CD14-positive monocyte (primary cell): ENCODE measurements around the gene GLI1. TPM values are rescaled to one million over a fixed set of nuclear protein-coding genes. Genes with fewer than 3 reads are reported as not detected.
"Not testable (repeated sequence)": the region's sequence is repeated elsewhere in the genome, so short reads cannot be mapped to it uniquely, and the experiment has no call there.

Source experiments
- DNase-seq, 3 donors: peaks; one replicate each; pipeline ENCODE4 v3.0.0-alpha.2; 2011 to 2022
- H2AFZ ChIP-seq: 2 replicates; pipeline ENCODE4 v1.6.0; 2012; ENCODE audit warnings: mild to moderate bottlenecking, low read depth, low read length, inconsistent platforms; ENCODE audit not compliant: insufficient read depth, poor library complexity, severe bottlenecking
- H3K27ac ChIP-seq, 2 donors: 1 replicate in 1 of 2; 2 replicates in 1 of 2; pipeline ENCODE4 v1.5.1; 2012 to 2013; ENCODE audit warnings: low read length in 2 of 2, control low read depth in 1 of 2, inconsistent platforms in 1 of 2, low read depth in 1 of 2, mild to moderate bottlenecking in 1 of 2
- H3K27me3 ChIP-seq, 2 donors: one replicate each; pipeline versions ENCODE4 v1.6.0 to v1.6.1; 2011 to 2013; ENCODE audit warnings: low read length in 2 of 2; ENCODE audit not compliant: control insufficient read depth in 2 of 2, insufficient read depth in 2 of 2
- H3K36me3 ChIP-seq, 2 donors: replicated peaks in 1 of 2; 1 replicate in 1 of 2; 2 replicates in 1 of 2; pipeline versions ENCODE4 v1.5.1 to v1.6.1; 2012 to 2013; ENCODE audit warnings: low read length in 2 of 2, control low read depth in 1 of 2, inconsistent platforms in 1 of 2, mild to moderate bottlenecking in 1 of 2; ENCODE audit not compliant: insufficient read depth in 2 of 2, control insufficient read depth in 1 of 2
- H3K4me1 ChIP-seq, 2 donors: 1 replicate in 1 of 2; 2 replicates in 1 of 2; pipeline versions ENCODE4 v1.5.1 to v1.6.1; 2012 to 2013; ENCODE audit warnings: low read length in 2 of 2, control low read depth in 1 of 2, inconsistent platforms in 1 of 2, mild to moderate bottlenecking in 1 of 2, moderate library complexity in 1 of 2; ENCODE audit not compliant: insufficient read depth in 2 of 2, control insufficient read depth in 1 of 2
- H3K4me2 ChIP-seq: replicated peaks from 2 replicates; pipeline ENCODE3; 2012; ENCODE audit warnings: low read length, moderate library complexity, mild to moderate bottlenecking; ENCODE audit not compliant: poor library complexity, severe bottlenecking; ENCODE audit errors: extremely low read depth
- H3K4me3 ChIP-seq, 3 experiments: fragments of 200-600 bp in 1 of 3; sonication (generic) in 1 of 3; replicated peaks in 1 of 3; 1 replicate in 2 of 3; 2 replicates in 1 of 3; pipeline ENCODE4 v1.5.1; 2011 to 2013; ENCODE audit warnings: low read length in 3 of 3, mild to moderate bottlenecking in 3 of 3, control low read depth in 2 of 3, low read depth in 2 of 3, inconsistent platforms in 1 of 3, moderate library complexity in 1 of 3
- H3K79me2 ChIP-seq: 2 replicates; pipeline ENCODE4 v1.6.0; 2012; ENCODE audit warnings: mild to moderate bottlenecking, control low read depth, inconsistent platforms, low read length, moderate library complexity; ENCODE audit not compliant: insufficient read depth
- H3K9ac ChIP-seq: 2 replicates; pipeline ENCODE4 v1.6.0; 2017; ENCODE audit warnings: low read length, mild to moderate bottlenecking; ENCODE audit not compliant: insufficient read depth, poor library complexity, severe bottlenecking
- H3K9me3 ChIP-seq, 2 donors: replicated peaks in 1 of 2; 1 replicate in 1 of 2; 2 replicates in 1 of 2; pipeline versions ENCODE4 v1.5.1 to v1.6.1; 2012 to 2013; ENCODE audit warnings: low read length in 2 of 2, control low read depth in 1 of 2; ENCODE audit not compliant: control insufficient read depth in 1 of 2, insufficient read depth in 1 of 2
- H4K20me1 ChIP-seq: 2 replicates; pipeline ENCODE4 v1.6.0; 2012; ENCODE audit warnings: mild to moderate bottlenecking, low read length, control low read depth, moderate library complexity; ENCODE audit not compliant: insufficient read depth
- H3K27ac Mint-ChIP-seq, 7 donors: one replicate each; pipeline ENCODE4 v1.8.0; 2020; ENCODE audit warnings: mild to moderate bottlenecking in 7 of 7, mixed read lengths in 7 of 7, moderate library complexity in 6 of 7, inconsistent platforms in 2 of 7
- H3K27me3 Mint-ChIP-seq, 3 donors: one replicate each; pipeline ENCODE4 v1.8.0; 2021 to 2022; ENCODE audit warnings: low read depth in 3 of 3, mild to moderate bottlenecking in 3 of 3, mixed read lengths in 3 of 3, moderate library complexity in 3 of 3, inconsistent platforms in 1 of 3
- H3K36me3 Mint-ChIP-seq, 2 donors: one replicate each; pipeline ENCODE4 v1.8.0; 2020; ENCODE audit warnings: mixed read lengths in 2 of 2, inconsistent platforms in 1 of 2, mild to moderate bottlenecking in 1 of 2
- H3K4me1 Mint-ChIP-seq: one replicate; pipeline ENCODE4 v1.8.0; 2020; ENCODE audit warnings: mild to moderate bottlenecking, mixed read lengths
- H3K4me3 Mint-ChIP-seq, 2 donors: one replicate each; pipeline ENCODE4 v1.8.0; 2020; ENCODE audit warnings: mild to moderate bottlenecking in 2 of 2, mixed read lengths in 2 of 2, moderate library complexity in 1 of 2
- H3K9me3 Mint-ChIP-seq, 7 donors: one replicate each; pipeline ENCODE4 v1.8.0; 2020 to 2022; ENCODE audit warnings: mixed read lengths in 7 of 7, mild to moderate bottlenecking in 6 of 7, moderate library complexity in 6 of 7, inconsistent platforms in 2 of 7
- WGBS: methylation state at CpG from one replicate; pipeline ENCODE4 v1.1.5; 2013; ENCODE audit warnings: missing lambda C conversion rate; ENCODE audit not compliant: insufficient coverage; 5-methylcytosine and 5-hydroxymethylcytosine counted together
- intact Hi-C, 2 donors: fragments of 100-400 bp; cut with micrococcal nuclease; formaldehyde crosslinking; loops; one replicate each; pipeline versions ENCODE4 v1.15.0 to v1.15.1; 2023
- polyA plus RNA-seq, 3 donors: library from polyadenylated mRNA; depleted of rRNA in 1 of 3; unstranded in 2 of 3; stranded (reverse) in 1 of 3; fragments of 300-500 nt in 2 of 3; fragments of >200 nt in 1 of 3; fragmentation: Illumina TruSeq in 2 of 3; gene quantifications; 1 replicate in 2 of 3; 2 replicates in 1 of 3; pipeline ENCODE4 v1.2.3, GENCODE V29; 2012 to 2021
- TF ChIP-seq, protein P1 (sequence below): fragments of 200-600 bp; IDR thresholded peaks from one replicate; pipeline ENCODE4 v1.8.0; 2022; ENCODE audit warnings: antibody characterized with exemption, mild to moderate bottlenecking

GLI1 gene
- polyA plus RNA-seq, 3 donors, result 0.05 TPM; not detected in 2

DNA sequence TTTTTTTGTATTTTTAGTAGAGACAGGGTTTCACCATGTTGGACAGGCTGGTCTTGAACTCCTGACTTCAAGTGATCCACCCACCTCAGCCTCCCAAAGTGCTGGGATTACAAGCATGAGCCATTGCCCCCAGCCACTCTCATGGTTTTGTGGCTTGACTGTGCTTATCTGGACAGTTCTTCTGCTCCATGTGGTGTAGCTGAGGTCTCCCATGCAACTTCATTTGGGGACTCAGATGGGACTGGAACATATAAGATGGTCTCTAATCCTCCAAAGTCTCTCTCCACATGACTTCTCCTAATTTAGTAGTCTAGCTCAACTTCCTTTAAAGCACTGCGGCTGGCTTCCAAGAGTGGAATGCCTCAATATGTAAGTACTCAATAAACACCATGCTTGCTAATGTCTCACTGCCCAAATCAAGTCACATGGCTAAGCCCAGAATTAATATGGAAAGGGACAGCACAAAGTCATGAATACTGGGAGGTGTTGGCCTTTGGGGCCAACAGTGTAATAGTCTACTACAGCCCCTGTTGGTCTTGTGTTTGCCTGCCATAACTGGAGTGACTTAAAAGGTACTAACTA lies 17.6 kb upstream of the GLI1 start:
- DNase-seq, result no peak
- Histone ChIP-seq H3K4me2 (no peak overlapping the region), H3K9ac (no peak overlapping the region), H3K79me2 (no peaks in the 10 kb centered on the region), H3K4me3 (no peak overlapping the region), H3K9me3 (peaks cover 6 to 7% of the 10 kb centered on the region in 2 donors), H3K27ac (no peak overlapping the region), H2AFZ (no peak overlapping the region), H3K4me1 (no peaks in the 10 kb centered on the region), H4K20me1 (no peaks in the 10 kb centered on the region), H3K27me3 (no peaks in the 10 kb centered on the region), H3K36me3 (no peaks in the 10 kb centered on the region)
- no peak overlapping the region for H3K27ac Mint-ChIP-seq
- H3K36me3 Mint-ChIP-seq, result no peaks in the 10 kb centered on the region
- no CpG with 5 or more reads among the region's 1 CpG for WGBS
- intact Hi-C loops, result no loop called here
- H3K4me1 Mint-ChIP-seq, result peaks cover 5% of the 10 kb centered on the region
- TF ChIP-seq, protein P1, sequence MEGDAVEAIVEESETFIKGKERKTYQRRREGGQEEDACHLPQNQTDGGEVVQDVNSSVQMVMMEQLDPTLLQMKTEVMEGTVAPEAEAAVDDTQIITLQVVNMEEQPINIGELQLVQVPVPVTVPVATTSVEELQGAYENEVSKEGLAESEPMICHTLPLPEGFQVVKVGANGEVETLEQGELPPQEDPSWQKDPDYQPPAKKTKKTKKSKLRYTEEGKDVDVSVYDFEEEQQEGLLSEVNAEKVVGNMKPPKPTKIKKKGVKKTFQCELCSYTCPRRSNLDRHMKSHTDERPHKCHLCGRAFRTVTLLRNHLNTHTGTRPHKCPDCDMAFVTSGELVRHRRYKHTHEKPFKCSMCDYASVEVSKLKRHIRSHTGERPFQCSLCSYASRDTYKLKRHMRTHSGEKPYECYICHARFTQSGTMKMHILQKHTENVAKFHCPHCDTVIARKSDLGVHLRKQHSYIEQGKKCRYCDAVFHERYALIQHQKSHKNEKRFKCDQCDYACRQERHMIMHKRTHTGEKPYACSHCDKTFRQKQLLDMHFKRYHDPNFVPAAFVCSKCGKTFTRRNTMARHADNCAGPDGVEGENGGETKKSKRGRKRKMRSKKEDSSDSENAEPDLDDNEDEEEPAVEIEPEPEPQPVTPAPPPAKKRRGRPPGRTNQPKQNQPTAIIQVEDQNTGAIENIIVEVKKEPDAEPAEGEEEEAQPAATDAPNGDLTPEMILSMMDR, result no peak
- no peak overlapping the region for H3K4me3 Mint-ChIP-seq
- H3K27me3 Mint-ChIP-seq, result peaks cover 0 to 1% (median 0%) of the 10 kb centered on the region in 3 donors
- H3K9me3 Mint-ChIP-seq, result peaks cover 2 to 21% (median 14%) of the 10 kb centered on the region in 7 donors

DNA sequence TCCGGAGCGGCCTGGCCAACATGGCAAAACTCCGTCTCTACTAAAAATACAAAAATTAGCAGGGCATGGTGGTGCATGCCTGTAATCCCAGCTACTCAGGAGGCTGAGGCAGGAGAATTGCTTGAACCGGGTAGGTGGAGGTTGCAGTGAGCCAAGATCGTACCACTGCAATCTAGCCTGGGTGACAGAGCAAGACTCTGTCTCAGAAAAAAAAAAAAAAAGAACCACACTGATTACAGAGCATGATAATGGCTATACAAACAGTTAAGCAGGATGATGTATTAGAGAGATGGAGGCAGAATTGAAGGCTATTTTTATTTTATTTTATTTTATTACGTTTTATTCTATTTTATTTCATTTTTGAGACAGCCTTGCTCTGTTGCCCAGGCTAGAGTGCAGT lies 15.2 kb upstream of the GLI1 start:
- WGBS, result 100% methylated on average over 1 of the region's 6 CpGs
- H3K27ac Mint-ChIP-seq, H3K4me3 ChIP-seq, H4K20me1 ChIP-seq, H3K4me3 Mint-ChIP-seq, H3K27me3 ChIP-seq, H3K27me3 Mint-ChIP-seq, DNase-seq, H2AFZ ChIP-seq, H3K4me2 ChIP-seq, H3K9ac ChIP-seq, H3K4me1 Mint-ChIP-seq, intact Hi-C loops, H3K27ac ChIP-seq, H3K9me3 ChIP-seq, H3K4me1 ChIP-seq, H3K79me2 ChIP-seq, H3K36me3 Mint-ChIP-seq, H3K36me3 ChIP-seq: not testable (repeated sequence)
- peaks cover 0 to 17% (median 10%) of the 10 kb centered on the region in 7 donors for H3K9me3 Mint-ChIP-seq
